T-helper 22 cell (primary cell): ENCODE results near the gene FNDC5.

Experiments used
- DNase-seq: peaks from one replicate; pipeline ENCODE4 v3.0.0-alpha.2; 2020; ENCODE audit warnings: low read depth

FNDC5 gene

DNA sequence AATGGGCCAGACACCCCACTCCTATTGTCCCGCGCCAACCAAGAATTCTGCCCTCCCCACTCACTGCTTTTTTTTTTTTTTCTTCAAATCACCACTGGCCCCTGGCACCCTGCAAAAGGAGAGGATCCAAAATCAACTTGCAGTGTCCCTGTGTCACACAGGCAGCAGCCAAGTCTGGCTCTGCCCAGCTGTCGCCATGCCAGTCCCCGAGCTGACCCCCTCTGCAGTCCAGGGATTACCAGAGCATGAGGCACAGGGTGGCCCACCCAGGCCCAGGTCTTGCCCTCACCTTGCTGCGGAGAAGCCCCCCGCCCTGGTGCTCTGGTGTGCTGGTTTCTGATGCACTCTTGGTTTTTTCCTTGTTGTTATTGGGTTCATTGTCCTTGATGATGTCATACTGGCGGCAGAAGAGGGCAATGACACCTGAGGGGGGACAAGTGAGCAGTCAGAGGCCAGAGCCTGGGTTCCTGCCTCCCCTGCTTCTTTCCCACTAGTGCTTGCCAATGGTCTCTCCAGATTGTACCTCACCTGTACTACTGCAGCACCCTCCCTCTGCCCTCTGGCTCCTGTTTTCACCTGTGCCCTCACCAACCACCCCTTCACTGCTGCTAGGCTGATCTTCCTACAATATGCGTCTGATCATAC lies 6.2 kb downstream of the FNDC5 start:
- no peak for DNase-seq

DNA sequence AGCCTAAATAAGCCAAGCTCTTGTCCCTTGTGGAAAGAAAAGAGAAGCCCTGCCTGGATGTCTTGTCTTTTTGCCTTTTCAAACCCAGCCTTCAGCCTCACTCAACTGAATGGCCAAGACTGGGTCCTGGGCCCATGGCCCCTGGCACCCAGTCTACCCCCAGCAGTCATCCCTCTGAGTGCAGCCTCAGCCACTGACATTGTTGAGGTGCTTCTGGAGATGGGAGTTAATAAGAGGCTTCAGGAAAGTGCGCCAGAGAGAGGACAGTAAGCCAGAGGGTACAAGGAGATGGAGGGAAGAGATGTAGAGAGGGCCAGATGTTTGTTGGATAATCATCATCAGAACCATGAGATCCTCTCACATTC lies 6.8 kb downstream of the FNDC5 start:
- no peak for DNase-seq

DNA sequence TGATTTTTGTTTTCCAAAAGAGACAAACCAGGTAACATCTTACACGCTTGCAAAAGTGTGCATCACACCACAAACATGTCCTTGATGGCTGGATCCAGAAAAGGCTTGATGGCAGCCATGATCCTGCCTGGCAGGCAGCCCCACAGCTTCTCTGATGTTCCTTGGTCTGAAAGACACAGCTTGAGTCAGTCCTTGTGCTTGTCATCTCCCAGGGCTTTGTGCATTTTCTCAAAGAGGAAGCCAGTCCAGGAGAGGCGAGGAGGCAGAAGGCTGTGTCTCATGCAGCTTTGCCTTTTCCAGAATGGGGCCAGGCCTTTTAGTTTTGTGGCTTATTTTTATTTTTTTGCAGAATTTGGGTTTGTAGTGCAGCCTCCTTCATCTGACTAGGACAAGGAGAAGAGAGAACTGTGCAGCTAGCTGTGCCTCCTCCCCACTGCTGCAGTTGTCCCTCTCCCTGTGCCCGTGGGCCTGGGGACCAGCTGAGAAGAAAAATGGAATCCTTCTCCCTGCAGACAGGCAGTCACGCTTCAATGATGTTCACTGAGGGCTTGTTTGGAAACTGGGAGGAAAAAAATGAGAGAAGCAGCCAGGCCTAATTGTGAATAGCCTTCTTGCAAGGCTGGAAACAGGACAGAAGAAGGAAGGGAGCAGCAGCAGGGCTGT lies 7.4 kb downstream of the FNDC5 start:
- DNase-seq = no peak

DNA sequence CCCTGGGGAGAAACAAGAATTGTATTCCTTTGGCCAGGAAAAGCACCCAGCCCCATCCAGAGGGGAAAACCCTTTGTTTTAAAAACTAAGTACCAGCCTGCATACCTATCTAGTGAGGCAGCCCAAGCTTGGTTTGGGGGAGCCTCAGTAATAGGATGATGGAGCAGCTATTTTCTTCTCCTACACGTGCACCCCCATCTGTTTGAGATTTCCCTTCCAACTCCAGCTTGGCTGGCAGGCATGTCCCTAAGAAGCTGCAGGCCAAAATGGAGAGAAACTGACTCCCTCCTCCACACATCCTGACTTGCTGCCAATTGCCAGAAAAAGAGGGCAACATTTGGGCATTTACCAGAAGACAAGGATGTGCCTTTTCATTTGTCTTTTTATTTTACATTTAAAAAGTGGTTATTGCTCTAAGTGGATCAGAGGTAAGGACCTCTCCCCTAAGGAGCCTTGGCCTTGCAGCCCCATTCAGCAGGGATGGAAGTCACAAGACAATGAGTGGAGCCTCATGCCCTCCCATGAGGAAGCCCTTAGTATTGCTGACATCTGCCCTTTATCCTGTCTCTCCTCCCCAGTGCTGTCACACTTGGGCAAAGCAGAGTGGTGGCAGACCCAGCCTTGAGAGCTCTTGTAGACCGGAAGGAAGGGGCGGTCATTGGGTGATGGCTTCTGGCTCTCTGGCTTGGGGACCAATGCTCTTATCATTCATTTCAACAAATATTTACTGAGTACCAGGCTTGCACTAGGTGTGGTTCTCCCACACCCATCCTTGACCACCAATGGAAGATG lies 8.6 kb downstream of the FNDC5 start:
- no peak for DNase-seq

DNA sequence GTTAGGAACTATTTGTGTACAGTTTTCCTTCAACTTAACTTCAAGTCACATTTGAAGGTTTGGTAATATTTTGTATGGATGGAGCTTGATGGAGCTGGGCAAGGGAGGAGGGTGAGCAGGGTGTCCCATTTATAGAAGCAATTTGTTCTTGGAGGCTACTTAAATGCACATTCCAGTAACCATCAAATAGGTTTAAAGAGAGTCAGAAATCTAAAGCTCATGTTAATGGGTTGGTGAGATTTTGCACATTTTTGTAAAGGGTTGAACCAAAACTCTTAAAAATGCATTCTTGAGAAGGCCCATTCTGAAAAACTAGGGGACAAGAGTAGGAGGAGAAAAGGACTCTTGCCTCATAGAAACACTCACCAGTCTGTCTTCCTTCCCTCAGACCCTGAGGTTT lies 10.1 kb downstream of the FNDC5 start:
- DNase-seq = no peak

DNA sequence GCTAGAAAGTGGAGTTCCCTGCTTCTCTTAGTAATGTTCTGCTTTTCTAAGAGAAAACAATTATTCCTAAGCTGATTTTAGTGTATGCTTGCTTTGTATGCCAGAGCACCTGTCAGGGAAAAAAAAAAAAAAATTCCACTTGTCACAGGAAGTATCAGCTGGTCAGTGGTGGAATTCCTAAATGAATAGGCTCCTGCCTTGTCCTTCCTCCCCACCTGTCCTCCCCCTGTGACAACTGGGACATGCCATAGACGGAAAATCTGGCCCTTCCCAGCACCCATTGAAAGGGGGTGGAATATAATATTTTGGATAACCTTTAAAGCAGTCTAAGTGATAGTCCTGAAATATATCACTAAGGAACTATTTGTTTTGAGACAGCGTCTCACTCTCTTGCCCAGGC lies 10.8 kb downstream of the FNDC5 start:
- DNase-seq = no peak

DNA sequence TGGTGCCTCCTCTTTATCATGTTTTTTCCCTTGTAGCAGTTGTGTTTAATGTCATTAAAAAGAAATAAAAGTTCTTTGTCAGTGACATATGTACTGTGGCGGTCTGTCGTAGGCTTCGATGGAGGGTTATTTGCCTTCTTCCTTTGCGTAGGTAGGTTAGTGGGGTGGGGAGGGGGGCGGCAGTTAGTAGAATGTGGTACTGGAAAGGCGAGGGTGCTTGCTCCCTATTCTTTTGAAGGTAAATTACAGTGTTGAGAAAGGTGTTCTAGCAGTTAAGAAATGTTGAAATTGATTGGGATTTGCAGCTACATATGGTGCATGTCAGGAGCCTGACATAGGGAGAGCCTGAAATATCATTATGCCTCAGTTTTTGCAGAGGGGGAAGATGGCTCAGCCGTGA lies 11.9 kb downstream of the FNDC5 start:
- DNase-seq = no peak

DNA sequence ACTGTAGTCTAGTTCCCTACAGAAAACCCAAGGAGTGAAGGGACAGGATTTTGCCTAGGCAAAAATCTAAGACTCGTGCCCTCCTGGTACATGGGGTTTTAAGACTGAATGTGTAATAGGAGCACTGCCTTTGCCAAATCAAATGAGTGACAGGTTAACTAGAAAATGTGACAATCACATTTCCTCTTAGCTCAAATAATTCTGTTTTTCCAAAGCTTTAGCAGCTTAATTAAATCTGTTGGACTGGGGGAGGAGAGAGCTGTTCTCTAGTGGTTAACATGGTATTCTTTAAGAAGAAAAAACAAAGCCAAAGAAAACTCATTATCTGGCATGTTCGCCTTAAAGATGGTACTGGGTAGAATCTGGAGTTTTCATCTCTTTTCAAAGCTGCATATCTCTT lies 12.6 kb downstream of the FNDC5 start:
- DNase-seq = no peak

GRCh38 chr1:32855861-32856617 lies 14.7 kb downstream of the FNDC5 start:
- DNase-seq = no peak

- DNase-seq = no peak
Measured at GRCh38 chr1:32848354-32849063, 22.2 kb downstream of the FNDC5 start.

GRCh38 chr1:32831878-32832277 lies 38.8 kb downstream of the FNDC5 start:
- no peak for DNase-seq

DNA sequence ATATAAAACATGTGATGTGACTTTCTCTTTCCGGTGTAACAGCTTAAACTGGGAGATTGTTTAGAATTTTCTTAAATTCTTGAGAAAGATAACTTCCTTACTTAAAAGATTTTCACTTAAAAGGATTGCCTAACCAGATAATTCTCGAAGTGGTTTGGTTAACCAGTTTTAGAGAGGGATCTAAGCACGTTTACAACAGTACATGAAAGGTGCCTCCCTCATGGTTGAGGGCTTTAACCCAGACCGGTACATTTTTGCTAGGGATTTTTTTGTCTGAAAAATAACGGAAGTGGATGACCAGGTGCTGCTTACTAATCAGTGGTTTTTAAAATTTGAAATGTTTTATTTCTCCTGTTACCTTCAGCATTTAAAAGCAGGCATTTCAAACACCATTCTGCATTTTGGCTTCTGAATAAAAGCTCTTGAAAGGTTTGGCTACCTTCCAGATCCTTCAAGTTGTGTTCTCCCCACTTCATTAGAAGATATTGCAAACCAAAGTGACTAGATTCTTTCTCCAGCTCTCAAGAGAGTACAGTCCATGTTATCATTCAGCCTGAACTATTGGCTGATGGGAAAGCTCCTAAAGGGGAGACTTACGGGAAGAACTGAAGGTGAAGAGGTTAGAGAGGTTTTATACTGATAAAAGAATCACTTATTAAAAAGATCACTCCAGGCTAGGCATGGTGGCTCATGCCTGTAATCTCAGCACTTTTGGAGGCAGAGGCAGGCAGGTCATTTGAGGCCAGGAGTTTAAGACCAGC lies 40.4 kb downstream of the FNDC5 start:
- no peak for DNase-seq

GRCh38 chr1:32828341-32828740 lies 42.4 kb downstream of the FNDC5 start:
- no peak for DNase-seq

DNA sequence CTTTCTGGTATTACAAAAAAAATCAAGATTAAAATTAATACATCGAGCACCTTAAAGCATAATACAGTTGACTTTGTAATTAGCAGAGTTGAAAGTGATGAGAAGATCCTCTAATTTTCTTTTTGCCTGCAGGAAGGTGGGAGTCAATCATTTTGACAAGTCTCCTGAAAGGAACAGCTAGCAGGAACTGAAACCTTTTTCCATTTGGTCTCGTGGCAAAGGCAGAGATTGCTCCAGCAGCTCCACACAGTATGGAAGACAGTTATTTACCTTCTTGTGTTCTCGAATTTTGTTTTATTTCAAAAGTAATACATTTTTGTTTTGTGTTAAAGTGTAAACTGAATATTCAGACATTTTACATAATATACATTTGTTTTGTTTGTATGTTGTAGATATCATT lies 45.5 kb downstream of the FNDC5 start:
- DNase-seq = no peak

DNA sequence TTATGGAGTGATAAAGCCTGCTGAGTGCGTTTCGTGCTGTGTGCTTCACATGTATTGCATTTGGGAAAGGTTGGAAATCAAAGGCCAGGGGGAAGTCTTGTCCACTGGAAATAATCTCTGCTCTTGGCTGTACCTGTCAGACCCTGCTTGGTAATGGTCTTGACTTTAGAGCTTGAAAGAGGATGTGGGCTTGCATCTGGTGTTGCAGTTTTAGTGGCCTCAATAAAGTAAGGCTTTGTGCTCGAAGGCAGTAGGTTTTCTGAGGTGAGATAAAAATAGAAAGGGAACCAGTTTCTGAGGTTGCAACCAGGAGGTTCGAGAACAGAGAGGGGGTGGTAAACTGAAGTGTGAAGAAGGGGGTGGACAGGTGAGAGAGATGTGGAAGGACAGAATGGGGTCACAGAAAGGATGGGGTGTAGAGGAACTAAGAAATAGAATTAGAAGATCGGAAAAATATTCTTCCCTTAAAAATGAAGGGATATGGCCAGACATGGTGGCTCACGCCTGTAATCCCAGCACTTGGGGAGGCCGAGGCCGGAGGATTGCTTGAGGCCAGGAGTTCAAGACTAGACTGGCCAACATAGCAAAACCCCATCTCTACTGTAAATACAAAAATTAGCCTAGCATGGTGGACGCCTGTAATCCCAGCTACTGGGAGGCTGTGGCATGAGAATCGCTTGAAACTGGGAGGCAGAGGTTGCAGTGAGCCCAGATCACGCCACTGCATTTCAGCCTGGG lies 51.7 kb downstream of the FNDC5 start:
- no peak for DNase-seq

- no peak for DNase-seq
Measured at GRCh38 chr1:32817815-32818786, 52.6 kb downstream of the FNDC5 start.

- peak; percentile 99 for DNase-seq
Measured at GRCh38 chr1:32817159-32817814, 53.4 kb downstream of the FNDC5 start, which contains the start of the genes S100PBP and YARS1. Gene S100PBP, plus strand, starts transcription at chr1:32817653. Its CDS starts 8,447 bp downstream, at chr1:32826100. Gene YARS1, minus strand, starts transcription at chr1:32817358. Its CDS starts 114 bp downstream, at chr1:32817244.

- DNase-seq = no peak
Measured at GRCh38 chr1:32816676-32817158, 54.0 kb downstream of the FNDC5 start.
